H1 (cell line): Measurements from ENCODE around the gene CNOT6L.

Experiments
- CTCF ChIP-seq, 3 experiments: IDR thresholded peaks; 1 replicate in 2 of 3; 2 replicates in 1 of 3; pipeline versions ENCODE4 v1.5.1 to v1.6.1; 2011; ENCODE audit warnings: low read length in 3 of 3, mild to moderate bottlenecking in 3 of 3, inconsistent platforms in 2 of 3, low read depth in 1 of 3, moderate library complexity in 1 of 3; ENCODE audit not compliant: insufficient read depth in 1 of 3; ENCODE audit errors: control extremely low read depth in 1 of 3
- MAFK ChIP-seq: IDR thresholded peaks from 2 replicates; pipeline ENCODE4 v1.6.1; 2012; ENCODE audit warnings: low read depth, mild to moderate bottlenecking, improper control_type of control experiment, low read length
- POLR2AphosphoS5 ChIP-seq: IDR thresholded peaks from 2 replicates; pipeline ENCODE4 v1.6.1; 2011; ENCODE audit warnings: low read depth, low read length

- no peak for TF ChIP-seq POLR2AphosphoS5
- TF ChIP-seq CTCF (IDR thresholded peaks at IDR 0.05; ENCODE audit: control extremely low read depth in 1 of 3, insufficient read depth in 1 of 3, low read depth in 1 of 3, low read length in 3 of 3), result no peak
- no peak for TF ChIP-seq MAFK
Measured at GRCh38 chr4:77710059-77710458, 109.1 kb downstream of the CNOT6L start.
